HEK293T (cell line): Measurements from ENCODE around the gene FGFR3.

Experiments used
- CTCF ChIA-PET: fragments of 350-600 bp; formaldehyde crosslinking; extraction: SDS; loops from one replicate; lab custom pipeline; 2021; ENCODE audit warnings: antibody characterized with exemption, inconsistent platforms; lab: Yijun Ruan, JAX
- POLR2A ChIA-PET: fragments of 350-600 bp; formaldehyde crosslinking; extraction: SDS; loops from one replicate; lab custom pipeline; 2020; ENCODE audit warnings: antibody characterized with exemption, inconsistent platforms; lab: Yijun Ruan, JAX
- DNase-seq: peaks from one replicate; pipeline ENCODE4 v3.0.0; 2012; ENCODE audit warnings: mixed read lengths; ENCODE audit errors: extremely low spot score
- ARNT ChIP-seq: fragments of 450-650 bp; IDR thresholded peaks from 2 replicates; pipeline ENCODE4 v1.6.1; 2017; ENCODE audit warnings: mild to moderate bottlenecking
- BHLHE40 ChIP-seq: fragments of 450-650 bp; IDR thresholded peaks from 2 replicates; pipeline ENCODE4 v1.6.1; 2016; ENCODE audit warnings: mild to moderate bottlenecking, moderate library complexity, borderline replicate concordance
- CTBP1 ChIP-seq: fragments of 450-650 bp; IDR thresholded peaks from 2 replicates; pipeline ENCODE4 v1.6.1; 2016; ENCODE audit warnings: borderline replicate concordance
- ELF4 ChIP-seq: fragments of 450-650 bp; IDR thresholded peaks from 2 replicates; pipeline ENCODE4 v1.6.1; 2017; ENCODE audit warnings: antibody characterized with exemption
- FOXA1 ChIP-seq: fragments of 450-650 bp; IDR thresholded peaks from 2 replicates; pipeline ENCODE4 v1.6.1; 2016; ENCODE audit warnings: mild to moderate bottlenecking
- FOXK2 ChIP-seq: fragments of 450-650 bp; IDR thresholded peaks from 2 replicates; pipeline ENCODE4 v1.6.1; 2016; ENCODE audit warnings: mild to moderate bottlenecking
- FOXM1 ChIP-seq: fragments of 450-650 bp; IDR thresholded peaks from 2 replicates; pipeline ENCODE4 v1.6.1; 2017; ENCODE audit warnings: mild to moderate bottlenecking, borderline replicate concordance
- HDGF ChIP-seq: fragments of 450-650 bp; IDR thresholded peaks from 2 replicates; pipeline ENCODE4 v1.6.1; 2017; ENCODE audit warnings: antibody characterized with exemption, borderline replicate concordance
- L3MBTL2 ChIP-seq: fragments of 450-650 bp; conservative IDR thresholded peaks from 2 replicates; pipeline ENCODE4 v1.6.1; 2016; ENCODE audit warnings: mild to moderate bottlenecking
- LEF1 ChIP-seq: fragments of 450-650 bp; IDR thresholded peaks from 2 replicates; pipeline ENCODE4 v1.6.1; 2017; ENCODE audit warnings: mild to moderate bottlenecking, borderline replicate concordance
- NFRKB ChIP-seq: fragments of 450-650 bp; IDR thresholded peaks from 2 replicates; pipeline ENCODE4 v1.6.1; 2016; ENCODE audit warnings: mild to moderate bottlenecking, moderate library complexity
- SP1 ChIP-seq: fragments of 450-650 bp; IDR thresholded peaks from 2 replicates; pipeline ENCODE4 v1.6.1; 2017
- SUZ12 ChIP-seq: fragments of 450-650 bp; IDR thresholded peaks from 2 replicates; pipeline ENCODE4 v1.6.1; 2016; ENCODE audit warnings: mild to moderate bottlenecking
- TARDBP ChIP-seq: fragments of 450-650 bp; IDR thresholded peaks from 2 replicates; pipeline ENCODE4 v1.6.1; 2016
- ZNF384 ChIP-seq: fragments of 450-650 bp; IDR thresholded peaks from 2 replicates; pipeline ENCODE4 v1.6.1; 2016
- TF ChIP-seq, protein P1 (sequence below): fragments of 450-650 bp; IDR thresholded peaks from 2 replicates; pipeline ENCODE4 v1.6.1; 2016

FGFR3 gene

DNA sequence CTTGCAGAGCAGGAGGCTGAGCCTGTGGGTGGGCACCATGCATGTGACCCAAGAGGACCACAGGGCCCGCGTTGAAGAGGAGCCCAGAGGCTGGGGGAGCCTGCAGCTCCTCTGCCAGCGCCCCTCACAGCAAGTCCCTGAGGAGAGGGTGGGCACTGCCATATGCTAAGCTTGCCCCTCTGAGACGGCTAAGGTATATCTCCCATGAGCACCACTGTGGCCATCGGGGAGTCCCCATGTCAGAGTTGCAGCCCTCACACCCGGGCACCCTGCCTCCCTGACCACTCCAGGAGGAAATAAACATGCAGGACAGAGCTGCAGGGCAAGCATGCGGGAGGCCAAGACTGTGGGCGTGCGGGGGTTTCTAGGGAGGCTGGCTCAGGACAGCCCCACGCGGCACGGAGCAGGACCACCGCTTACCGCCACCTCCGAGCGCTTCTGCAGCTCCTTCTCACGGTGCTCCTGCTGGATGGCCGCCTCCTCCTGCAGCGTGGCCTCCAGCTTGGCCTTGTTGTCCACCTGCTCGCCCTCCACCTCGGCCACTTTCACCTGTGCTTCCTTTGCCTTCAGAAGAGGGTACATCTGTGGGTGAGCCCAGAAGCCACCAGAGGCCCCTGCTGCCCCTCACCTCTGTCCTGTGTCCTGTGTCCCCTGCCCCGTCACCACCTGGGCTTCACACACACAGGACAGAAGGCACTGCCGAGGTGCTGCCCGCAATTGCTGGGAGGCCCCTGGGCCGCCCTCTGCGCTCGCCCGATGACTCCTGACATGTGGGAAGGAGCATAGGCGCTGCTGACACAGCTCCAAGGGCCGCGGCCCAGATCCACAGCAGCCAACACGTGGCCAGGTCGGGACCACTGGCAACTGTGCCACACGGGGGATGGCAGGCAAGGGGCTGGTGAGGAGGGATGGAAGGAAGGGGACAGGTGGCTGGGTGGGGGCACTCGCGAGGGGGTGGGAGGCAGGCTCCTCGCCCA is 29.8 kb downstream of the FGFR3 start:
- POLR2A ChIA-PET, result no interaction called here
- TF ChIP-seq FOXK2, result no peak
- TF ChIP-seq HDGF, result no peak
- no peak for TF ChIP-seq TARDBP
- TF ChIP-seq BHLHE40, result no peak
- TF ChIP-seq NFRKB, result no peak
- no peak for TF ChIP-seq FOXA1
- no peak for TF ChIP-seq FOXM1
- no peak for TF ChIP-seq ARNT
- no peak for TF ChIP-seq SUZ12
- TF ChIP-seq, protein P1, sequence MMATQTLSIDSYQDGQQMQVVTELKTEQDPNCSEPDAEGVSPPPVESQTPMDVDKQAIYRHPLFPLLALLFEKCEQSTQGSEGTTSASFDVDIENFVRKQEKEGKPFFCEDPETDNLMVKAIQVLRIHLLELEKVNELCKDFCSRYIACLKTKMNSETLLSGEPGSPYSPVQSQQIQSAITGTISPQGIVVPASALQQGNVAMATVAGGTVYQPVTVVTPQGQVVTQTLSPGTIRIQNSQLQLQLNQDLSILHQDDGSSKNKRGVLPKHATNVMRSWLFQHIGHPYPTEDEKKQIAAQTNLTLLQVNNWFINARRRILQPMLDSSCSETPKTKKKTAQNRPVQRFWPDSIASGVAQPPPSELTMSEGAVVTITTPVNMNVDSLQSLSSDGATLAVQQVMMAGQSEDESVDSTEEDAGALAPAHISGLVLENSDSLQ, result no peak
- no peak for TF ChIP-seq SP1
- no peak for TF ChIP-seq ZNF384
- DNase-seq, result no peak
- CTCF ChIA-PET, result no interaction called here

DNA sequence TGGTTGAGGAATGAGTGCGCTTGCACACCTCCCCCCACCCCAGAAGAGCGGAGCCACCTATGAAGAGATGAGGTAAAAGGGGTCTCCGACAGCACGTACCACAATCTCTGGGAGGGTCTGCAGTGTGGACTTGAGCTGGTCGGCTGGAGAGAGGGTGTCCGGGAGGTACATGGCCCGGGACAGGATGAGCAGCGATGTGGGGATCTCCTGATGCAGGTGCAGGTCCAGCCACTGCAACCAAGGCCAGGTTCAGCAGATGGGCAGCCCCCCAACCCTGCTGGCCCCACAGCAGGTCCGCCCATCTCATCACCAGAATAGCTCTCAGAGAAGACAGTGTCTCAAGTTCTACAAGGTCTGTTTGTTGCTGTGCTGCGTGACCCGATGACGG is 30.4 kb downstream of the FGFR3 start:
- POLR2A ChIA-PET, result no interaction called here
- CTCF ChIA-PET, result no interaction called here
- TF ChIP-seq L3MBTL2 (no peak), TARDBP (no peak), BHLHE40 (no peak), FOXK2 (no peak), ELF4 (no peak), ARNT (no peak)
- no peak for DNase-seq

DNA sequence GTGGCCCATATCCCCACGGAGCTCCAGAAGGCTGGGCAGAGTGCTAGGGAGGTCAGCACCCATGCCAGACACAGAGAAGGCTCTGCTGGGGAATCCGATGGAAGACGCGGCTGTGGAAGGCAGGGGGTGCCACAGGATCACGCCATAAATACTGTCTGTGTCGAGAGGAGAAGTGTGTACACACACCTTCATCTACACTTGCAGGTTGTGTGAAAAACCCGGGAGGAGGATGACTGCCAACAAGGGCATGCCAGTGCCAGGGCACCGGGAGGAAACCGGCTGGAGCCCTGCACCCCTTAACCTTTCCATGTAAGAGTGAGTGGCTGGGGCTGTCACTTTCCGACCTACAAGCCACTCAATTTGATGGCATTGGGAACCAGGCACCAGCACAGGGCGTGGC is 31.7 kb downstream of the FGFR3 start:
- CTCF ChIA-PET, result no interaction called here
- TF ChIP-seq FOXK2 (no peak), SUZ12 (no peak), ELF4 (no peak), BHLHE40 (no peak), FOXM1 (no peak), TARDBP (no peak), CTBP1 (no peak), ZNF384 (no peak), ARNT (no peak), L3MBTL2 (no peak), LEF1 (no peak), HDGF (no peak), FOXA1 (no peak), SP1 (no peak)
- DNase-seq, result no peak
- POLR2A ChIA-PET, result no interaction called here

DNA sequence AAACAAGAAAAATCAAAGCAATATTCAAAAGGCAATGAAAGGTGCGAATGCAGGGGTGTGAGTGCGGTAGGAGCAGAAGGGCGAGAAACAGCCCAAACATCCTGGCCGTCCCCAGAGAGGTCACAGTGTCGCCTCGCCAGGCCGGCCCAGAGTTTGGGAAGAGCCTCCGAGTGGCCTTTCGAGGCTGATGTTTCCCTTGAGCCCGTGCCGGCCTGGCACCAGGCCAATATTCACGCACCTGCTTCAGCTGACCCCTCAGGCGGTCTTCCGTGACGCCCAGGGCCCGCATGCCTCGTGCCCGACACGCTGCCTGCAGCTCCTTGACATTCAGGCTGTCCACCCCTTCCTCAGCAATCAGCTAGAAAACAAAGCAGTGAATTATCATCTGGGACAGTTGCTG is 32.2 kb downstream of the FGFR3 start:
- CTCF ChIA-PET, result no interaction called here
- POLR2A ChIA-PET, result no interaction called here
- no peak for DNase-seq
- TF ChIP-seq ZNF384, result no peak
- TF ChIP-seq FOXA1, result no peak

DNA sequence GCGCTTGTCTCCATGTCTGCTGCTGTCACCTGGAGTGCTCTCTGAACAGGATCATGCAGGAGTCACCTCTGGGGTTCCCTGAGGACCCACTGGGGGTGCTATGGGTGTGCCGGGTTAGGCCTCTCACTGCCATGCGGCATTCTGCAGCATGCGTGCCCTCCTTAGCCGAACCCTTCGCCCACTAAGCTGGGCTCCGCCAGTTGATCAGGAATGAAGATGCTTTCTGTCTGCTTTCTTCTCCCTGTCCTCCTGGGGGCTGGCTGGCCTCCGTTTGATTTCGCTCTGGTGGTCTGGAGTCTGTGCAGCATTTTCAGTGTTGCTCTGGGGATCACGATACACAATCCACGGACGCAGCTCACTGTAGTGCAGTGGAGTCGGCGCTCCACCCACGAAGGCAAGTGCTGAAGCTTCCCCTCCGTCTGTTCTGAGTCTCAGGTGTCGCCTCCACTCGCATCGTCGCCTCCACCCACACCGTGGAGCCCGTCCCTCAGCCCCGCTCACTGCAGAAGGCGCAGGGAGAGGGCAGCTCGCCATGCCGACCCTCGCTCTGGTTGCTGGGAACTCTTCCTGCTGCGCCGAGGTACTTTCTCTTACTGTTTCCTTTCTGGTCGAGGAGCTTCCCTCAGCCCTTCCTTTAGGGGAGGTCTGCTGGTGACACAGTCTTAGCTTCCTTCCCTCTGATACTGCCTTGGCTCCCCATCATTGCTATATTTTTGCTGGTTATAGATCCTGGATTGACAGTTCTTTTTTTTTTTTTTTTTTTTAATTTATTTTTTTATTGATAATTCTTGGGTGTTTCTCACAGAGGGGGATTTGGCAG is 33.6 kb downstream of the FGFR3 start:
- DNase-seq, result no peak
- CTCF ChIA-PET, result interaction anchor here (0.7 kb wide), 1 partner anchor 49 kb away, joined by 3 read pairs; no protein-coding TSS in a partner anchor
- TF ChIP-seq BHLHE40, result no peak
- TF ChIP-seq FOXK2, result no peak
- TF ChIP-seq ELF4, result no peak
- no peak for TF ChIP-seq LEF1
- TF ChIP-seq SP1, result no peak
- TF ChIP-seq L3MBTL2, result no peak
- TF ChIP-seq TARDBP, result no peak
- no peak for TF ChIP-seq FOXA1
- TF ChIP-seq ZNF384, result no peak
- TF ChIP-seq SUZ12, result no peak
- no peak for TF ChIP-seq FOXM1
- no peak for TF ChIP-seq HDGF
- TF ChIP-seq ARNT, result no peak
- TF ChIP-seq, protein P1, result no peak
- POLR2A ChIA-PET, result no interaction called here

DNA sequence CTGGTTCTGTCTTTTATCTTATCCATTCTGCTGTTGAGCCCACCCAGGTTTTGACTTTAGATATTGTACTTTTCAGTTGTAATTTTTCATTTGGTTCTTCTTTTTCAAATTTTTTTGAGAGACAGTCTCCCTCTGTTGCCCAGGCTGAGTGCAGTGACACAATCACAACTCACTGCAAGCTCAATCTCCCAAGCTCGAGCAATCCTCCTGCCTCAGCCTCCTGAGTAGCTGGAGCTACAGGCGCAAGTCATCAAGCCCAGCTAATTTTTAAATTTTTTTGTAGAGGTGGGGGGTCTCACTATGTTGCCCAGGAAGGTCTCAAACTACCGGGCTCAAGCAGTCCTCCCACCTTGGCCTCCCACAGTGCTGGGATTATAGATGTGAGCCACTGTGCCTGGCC is 37.1 kb downstream of the FGFR3 start:
- no peak for TF ChIP-seq SP1
- no peak for TF ChIP-seq BHLHE40
- TF ChIP-seq ARNT, result no peak
- TF ChIP-seq SUZ12, result no peak
- TF ChIP-seq CTBP1, result no peak
- TF ChIP-seq, protein P1, result no peak
- no peak for TF ChIP-seq FOXK2
- TF ChIP-seq FOXM1, result no peak
- TF ChIP-seq L3MBTL2, result no peak
- no peak for TF ChIP-seq FOXA1
- no peak for TF ChIP-seq NFRKB
- no peak for TF ChIP-seq HDGF
- TF ChIP-seq LEF1, result no peak
- ChIA-PET POLR2A (no interaction called here), CTCF (interaction anchor here (1.3 kb wide), 1 partner anchor 137 kb away, joined by 3 read pairs; no protein-coding TSS in a partner anchor)
- no peak for DNase-seq
